Naive B cell (primary cell): ENCODE data around the gene RFLNA. TPM values are rescaled to one million over a fixed set of nuclear protein-coding genes. Genes with fewer than 3 reads are reported as not detected.
"Not testable (repeated sequence)": the region's sequence is repeated elsewhere in the genome, so short reads cannot be mapped to it uniquely, and the experiment has no call there.

Experiments used
- ATAC-seq, 2 donors: fragments of 150-1000 bp; cut with Tn5 transposase; 2 replicates each; pipeline ENCODE4 v1.10.0; 2021; ENCODE audit warnings: low read depth in 2 of 2, mild to moderate bottlenecking in 2 of 2, moderate library complexity in 2 of 2
- DNase-seq: peaks from one replicate; pipeline ENCODE4 v3.0.0; 2022
- H3K27ac Mint-ChIP-seq, 6 donors: one replicate each; pipeline ENCODE4 v1.8.0; 2020 to 2022; ENCODE audit warnings: mild to moderate bottlenecking in 6 of 6, mixed read lengths in 6 of 6, moderate library complexity in 5 of 6, inconsistent platforms in 2 of 6
- H3K27me3 Mint-ChIP-seq, 3 donors: one replicate each; pipeline ENCODE4 v1.8.0; 2021 to 2022; ENCODE audit warnings: mixed read lengths in 3 of 3, mild to moderate bottlenecking in 1 of 3
- H3K36me3 Mint-ChIP-seq, 2 donors: one replicate each; pipeline ENCODE4 v1.8.0; 2020 to 2022; ENCODE audit warnings: mixed read lengths in 2 of 2, inconsistent platforms in 1 of 2, mild to moderate bottlenecking in 1 of 2
- H3K4me1 Mint-ChIP-seq, 3 donors: one replicate each; pipeline ENCODE4 v1.8.0; 2020 to 2022; ENCODE audit warnings: mixed read lengths in 3 of 3, inconsistent platforms in 1 of 3, mild to moderate bottlenecking in 1 of 3, moderate library complexity in 1 of 3
- H3K4me3 Mint-ChIP-seq, 8 donors: one replicate each; pipeline ENCODE4 v1.8.0; 2020 to 2022; ENCODE audit warnings: mild to moderate bottlenecking in 8 of 8, mixed read lengths in 8 of 8, moderate library complexity in 8 of 8, inconsistent platforms in 2 of 8
- H3K9me3 Mint-ChIP-seq, 7 donors: one replicate each; pipeline ENCODE4 v1.8.0; 2020 to 2022; ENCODE audit warnings: mixed read lengths in 7 of 7, mild to moderate bottlenecking in 5 of 7, inconsistent platforms in 2 of 7, moderate library complexity in 1 of 7
- polyA plus RNA-seq, 6 donors: library from polyadenylated mRNA; unstranded; fragments of 300-500 nt; fragmentation: Illumina TruSeq; gene quantifications; one replicate each; pipeline ENCODE4 v1.2.3, GENCODE V29; 2021; ENCODE audit warnings: low read depth in 6 of 6

RFLNA gene
- polyA plus RNA-seq, 6 donors from 2014 or later, result 0.22 TPM; not detected in 5

DNA sequence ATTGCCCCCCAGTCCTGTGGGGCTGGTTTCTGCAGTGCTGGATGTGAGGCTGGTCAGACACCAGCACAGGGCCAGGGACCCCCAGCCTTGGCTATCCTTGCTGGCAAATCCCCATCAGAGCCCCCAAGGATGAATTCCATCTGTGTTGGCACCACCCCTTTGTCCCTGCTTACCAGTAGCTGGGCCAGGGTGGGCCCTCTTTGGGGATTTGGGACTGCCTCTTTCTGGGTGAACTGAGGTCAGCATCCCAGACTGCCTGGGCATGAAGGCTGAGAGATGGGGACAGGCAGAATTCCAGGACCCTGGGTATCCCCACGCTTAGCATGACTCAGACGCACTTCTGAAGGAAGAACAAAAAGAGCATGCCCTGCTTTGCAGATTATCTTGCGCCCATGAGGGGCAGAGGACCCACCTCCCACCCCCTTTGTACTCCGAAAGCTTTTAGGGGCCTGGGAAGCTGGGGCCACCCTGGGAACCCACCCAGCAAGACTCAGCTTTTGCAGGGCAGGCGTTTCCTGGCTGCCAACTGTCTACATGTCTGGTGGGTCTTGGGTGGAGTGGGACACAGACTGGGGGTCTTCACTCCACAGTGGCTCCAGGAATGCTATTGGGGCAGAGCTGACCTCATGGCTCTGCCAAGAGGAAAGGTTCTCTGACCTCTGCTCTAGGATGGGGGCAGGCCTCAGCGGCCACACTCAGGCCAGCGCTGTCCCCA, 26.8 kb downstream of the RFLNA start:
- no peak for DNase-seq
- no peaks in the 10 kb centered on the region for H3K27me3 Mint-ChIP-seq
- no peak overlapping the region for H3K27ac Mint-ChIP-seq
- H3K4me1 Mint-ChIP-seq, result no peaks in the 10 kb centered on the region
- ATAC-seq, result no peak
- peaks cover 11 to 20% of the 10 kb centered on the region in 2 donors for H3K36me3 Mint-ChIP-seq
- peak overlapping the region in 1 of 8 donors; percentile 37 for H3K4me3 Mint-ChIP-seq
- peaks cover 0 to 24% (median 12%) of the 10 kb centered on the region in 7 donors for H3K9me3 Mint-ChIP-seq

DNA sequence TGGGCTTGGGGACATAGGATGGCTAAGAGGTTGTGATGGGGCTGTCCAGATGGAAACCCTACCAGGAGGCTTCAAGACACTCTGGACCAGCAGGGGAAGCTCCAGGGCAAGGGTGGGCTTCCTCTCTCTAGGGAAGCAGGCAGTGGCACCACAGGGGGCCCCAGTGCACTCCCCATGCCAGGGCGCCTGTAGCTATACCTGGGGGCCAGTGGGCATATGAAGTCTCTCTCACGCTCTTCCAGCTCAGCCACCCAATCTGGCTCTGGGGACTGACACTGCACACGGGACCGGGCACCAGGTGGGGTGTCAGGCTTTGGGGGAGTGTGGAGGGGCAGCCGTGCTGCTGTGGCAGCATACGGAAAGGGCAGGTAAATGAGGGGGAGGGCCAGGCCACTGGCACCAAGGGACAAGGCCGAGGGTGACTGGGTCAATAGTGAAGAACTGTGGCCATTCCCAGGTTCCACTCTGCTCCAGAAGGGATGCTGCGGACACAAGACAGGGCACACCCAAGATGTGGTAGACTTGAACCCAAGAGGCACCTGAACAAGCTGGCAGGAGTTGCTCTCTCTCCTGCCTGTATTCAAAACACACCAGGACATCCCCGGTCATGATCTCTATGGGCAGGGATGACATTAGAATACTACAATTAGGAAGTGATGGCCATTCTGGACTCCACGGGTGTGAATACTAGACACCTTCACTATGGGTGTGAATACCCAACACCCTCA, 27.5 kb downstream of the RFLNA start:
- DNase-seq (no peak), ATAC-seq (no peak)
- no peaks in the 10 kb centered on the region for H3K4me1 Mint-ChIP-seq
- H3K36me3 Mint-ChIP-seq, result peaks cover 11 to 20% of the 10 kb centered on the region in 2 donors
- H3K4me3 Mint-ChIP-seq, result no peak overlapping the region
- peak overlapping the region in 2 of 6 donors; percentile 37 to 90 for H3K27ac Mint-ChIP-seq
- no peaks in the 10 kb centered on the region for H3K27me3 Mint-ChIP-seq
- H3K9me3 Mint-ChIP-seq, result peaks cover 0 to 24% (median 12%) of the 10 kb centered on the region in 7 donors

GRCh38 chr12:124322999-124323328, 28.1 kb downstream of the RFLNA start:
- not testable (repeated sequence) for H3K27ac Mint-ChIP-seq, DNase-seq, H3K4me1 Mint-ChIP-seq, ATAC-seq, H3K27me3 Mint-ChIP-seq, H3K4me3 Mint-ChIP-seq
- Mint-ChIP-seq H3K9me3 (peaks cover 0 to 24% (median 12%) of the 10 kb centered on the region in 7 donors), H3K36me3 (peaks cover 11 to 20% of the 10 kb centered on the region in 2 donors)

GRCh38 chr12:124323771-124324530, 29.1 kb downstream of the RFLNA start:
- Mint-ChIP-seq H3K4me1 (no peaks in the 10 kb centered on the region), H3K9me3 (peaks cover 0 to 24% (median 12%) of the 10 kb centered on the region in 7 donors), H3K36me3 (peaks cover 11 to 20% of the 10 kb centered on the region in 2 donors), H3K27ac (no peak overlapping the region), H3K27me3 (no peaks in the 10 kb centered on the region), H3K4me3 (peak overlapping the region in 1 of 8 donors; percentile 44)
- ATAC-seq (no peak), DNase-seq (no peak)

- H3K4me3 Mint-ChIP-seq, result no peak overlapping the region
Observed at GRCh38 chr12:124324803-124325705, 30.2 kb downstream of the RFLNA start.

GRCh38 chr12:124326104-124326503, 31.2 kb downstream of the RFLNA start:
- Mint-ChIP-seq H3K9me3 (peaks cover 0 to 24% (median 12%) of the 10 kb centered on the region in 7 donors), H3K27me3 (no peaks in the 10 kb centered on the region), H3K36me3 (peaks cover 18 to 20% of the 10 kb centered on the region in 2 donors), H3K4me3 (no peak overlapping the region), H3K27ac (no peak overlapping the region), H3K4me1 (no peaks in the 10 kb centered on the region)
- no peak for DNase-seq
- no peak for ATAC-seq

More at GRCh38 chr12:124324803-124325705, 30.2 kb downstream of the RFLNA start:
- peaks cover 14 to 20% of the 10 kb centered on the region in 2 donors for H3K36me3 Mint-ChIP-seq
- peaks cover 0 to 24% (median 12%) of the 10 kb centered on the region in 7 donors for H3K9me3 Mint-ChIP-seq
- no peak for ATAC-seq
- no peaks in the 10 kb centered on the region for H3K4me1 Mint-ChIP-seq
- no peak for DNase-seq
- no peak overlapping the region for H3K27ac Mint-ChIP-seq
- H3K27me3 Mint-ChIP-seq, result no peaks in the 10 kb centered on the region

GRCh38 chr12:124326871-124327270, 32.0 kb downstream of the RFLNA start:
- no peak for DNase-seq
- Mint-ChIP-seq H3K27me3 (no peaks in the 10 kb centered on the region), H3K4me3 (no peak overlapping the region), H3K4me1 (no peaks in the 10 kb centered on the region), H3K36me3 (peaks cover 18 to 20% of the 10 kb centered on the region in 2 donors), H3K27ac (no peak overlapping the region), H3K9me3 (peaks cover 0 to 24% (median 12%) of the 10 kb centered on the region in 7 donors)
- no peak for ATAC-seq

DNA sequence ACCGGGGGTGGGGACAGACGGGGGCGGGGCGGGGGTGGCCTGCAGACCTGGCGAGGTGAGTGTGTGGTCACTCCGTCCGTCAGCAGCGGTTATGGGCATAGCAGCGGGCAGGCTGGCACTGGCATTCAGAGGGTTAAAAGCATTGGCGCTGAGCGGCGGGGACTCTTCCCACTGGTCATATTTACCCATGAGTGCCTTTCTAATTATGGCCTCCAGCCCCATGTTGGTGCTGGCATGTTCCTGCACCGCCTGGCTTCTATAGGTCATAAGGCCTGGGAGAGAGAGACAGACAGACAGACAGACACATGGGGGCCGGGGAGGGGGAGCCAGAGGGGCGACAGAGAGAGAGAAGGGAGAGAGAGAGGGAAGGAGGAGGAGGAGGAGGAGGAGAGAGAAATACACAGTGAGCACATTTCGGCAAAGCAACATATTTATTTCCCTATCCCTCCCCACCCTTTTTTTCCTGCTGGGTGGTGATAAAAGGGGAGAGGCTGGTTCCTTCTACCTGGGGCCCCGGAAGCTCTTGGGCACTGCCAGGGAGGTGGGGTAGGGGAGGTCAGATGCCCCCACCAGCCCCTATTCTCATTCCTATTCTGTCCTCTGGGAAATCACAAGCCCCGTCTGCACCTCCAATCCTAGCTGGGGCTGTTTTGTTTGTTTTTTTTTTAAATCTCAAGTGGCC, 32.6 kb downstream of the RFLNA start:
- Mint-ChIP-seq H3K4me1 (no peaks in the 10 kb centered on the region), H3K9me3 (peaks cover 0 to 18% (median 12%) of the 10 kb centered on the region in 7 donors), H3K4me3 (no peak overlapping the region), H3K27me3 (no peaks in the 10 kb centered on the region), H3K36me3 (peaks cover 18 to 20% of the 10 kb centered on the region in 2 donors), H3K27ac (no peak overlapping the region)
- ATAC-seq (no peak), DNase-seq (no peak)

- H3K4me1 Mint-ChIP-seq, result no peaks in the 10 kb centered on the region
- ATAC-seq (no peak), DNase-seq (no peak)
- H3K9me3 Mint-ChIP-seq, result peaks cover 0 to 16% (median 12%) of the 10 kb centered on the region in 7 donors
- H3K4me3 Mint-ChIP-seq, result no peak overlapping the region
- no peaks in the 10 kb centered on the region for H3K27me3 Mint-ChIP-seq
- peaks cover 18 to 20% of the 10 kb centered on the region in 2 donors for H3K36me3 Mint-ChIP-seq
- H3K27ac Mint-ChIP-seq, result no peak overlapping the region
Observed at GRCh38 chr12:124328116-124328515, 33.2 kb downstream of the RFLNA start.

DNA sequence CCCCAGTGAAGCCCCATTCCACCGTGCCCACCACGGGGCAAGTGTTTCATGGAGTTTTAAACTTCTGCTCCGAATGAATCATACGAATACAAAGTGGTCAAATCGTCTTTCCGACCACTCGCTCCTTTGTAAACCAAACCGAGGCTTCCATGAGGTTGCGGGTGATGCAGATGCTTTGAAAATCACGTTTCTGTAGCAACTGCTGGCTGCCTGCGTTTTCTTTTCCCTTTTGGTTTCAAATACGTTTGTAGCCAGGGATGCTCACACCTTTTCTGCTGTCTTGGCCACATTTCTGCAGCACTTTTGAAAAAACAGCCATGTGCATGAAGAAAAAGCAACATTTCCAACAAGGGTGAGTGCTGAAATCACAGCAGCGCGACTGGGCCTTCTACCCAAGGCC, 33.7 kb downstream of the RFLNA start:
- Mint-ChIP-seq H3K4me3 (no peak overlapping the region), H3K27me3 (no peaks in the 10 kb centered on the region), H3K4me1 (no peaks in the 10 kb centered on the region), H3K27ac (peak overlapping the region in 1 of 6 donors; percentile 64), H3K9me3 (peaks cover 0 to 14% (median 9%) of the 10 kb centered on the region in 7 donors), H3K36me3 (peaks cover 16 to 17% of the 10 kb centered on the region in 2 donors)
- ATAC-seq (no peak), DNase-seq (no peak)

- H3K27ac Mint-ChIP-seq, result peak overlapping the region in 1 of 6 donors; percentile 42
Observed at GRCh38 chr12:124332058-124332672, 37.3 kb downstream of the RFLNA start.

DNA sequence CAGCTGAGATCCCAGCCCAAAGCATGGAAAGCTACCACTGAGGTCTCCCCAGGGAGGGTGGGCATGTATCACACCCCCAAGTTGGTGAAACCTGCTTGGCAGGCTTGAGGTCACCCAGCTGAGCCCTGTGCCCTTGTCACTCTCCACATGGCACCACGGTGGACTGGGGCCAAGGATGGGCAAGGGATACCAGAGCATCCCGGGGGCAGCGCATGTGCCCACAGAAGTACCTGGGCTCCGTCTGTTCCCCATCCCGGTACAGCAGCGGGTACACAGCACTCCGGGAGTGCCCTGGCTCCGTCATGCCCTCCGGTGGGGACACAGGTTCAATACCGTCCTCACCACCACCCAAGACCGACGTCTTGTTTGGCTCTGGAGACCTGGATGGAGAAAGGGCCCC, 38.0 kb downstream of the RFLNA start:
- Mint-ChIP-seq H3K36me3 (peaks cover 7 to 22% of the 10 kb centered on the region in 2 donors), H3K27me3 (no peaks in the 10 kb centered on the region), H3K9me3 (no peaks in the 10 kb centered on the region), H3K4me1 (peaks cover 0 to 4% (median 0%) of the 10 kb centered on the region in 3 donors), H3K27ac (no peak overlapping the region), H3K4me3 (no peak overlapping the region)
- DNase-seq (no peak), ATAC-seq (no peak)

More at GRCh38 chr12:124332058-124332672, 37.3 kb downstream of the RFLNA start:
- ATAC-seq (no peak), DNase-seq (no peak)
- H3K4me1 Mint-ChIP-seq, result peaks cover 0 to under 1% (median 0%) of the 10 kb centered on the region in 3 donors
- no peaks in the 10 kb centered on the region for H3K9me3 Mint-ChIP-seq
- H3K27me3 Mint-ChIP-seq, result no peaks in the 10 kb centered on the region
- peaks cover 7 to 16% of the 10 kb centered on the region in 2 donors for H3K36me3 Mint-ChIP-seq
- H3K4me3 Mint-ChIP-seq, result no peak overlapping the region
